Stimulated activated CD4-positive, alpha-beta T cell treated with anti-CD3 and anti-CD28 coated beads, TNF-alpha, amount 100 ng/mL, for 24 hours (primary cell): ENCODE results near the gene SEMA3E.
"Not testable (repeated sequence)": the region's sequence is repeated elsewhere in the genome, so short reads cannot be mapped to it uniquely, and the experiment has no call there.

Experiments used
- DNase-seq, 3 experiments: peaks; one replicate each; pipeline ENCODE4 v3.0.0-alpha.2; 2020; ENCODE audit warnings: low read depth in 3 of 3

Gene SEMA3E

GRCh38 chr7:83486957-83487356, 162.0 kb downstream of the SEMA3E start:
- DNase-seq = no peak

GRCh38 chr7:83486536-83486935, 162.4 kb downstream of the SEMA3E start:
- DNase-seq = no peak

GRCh38 chr7:83484826-83485225, 164.1 kb downstream of the SEMA3E start:
- DNase-seq = no peak

DNA sequence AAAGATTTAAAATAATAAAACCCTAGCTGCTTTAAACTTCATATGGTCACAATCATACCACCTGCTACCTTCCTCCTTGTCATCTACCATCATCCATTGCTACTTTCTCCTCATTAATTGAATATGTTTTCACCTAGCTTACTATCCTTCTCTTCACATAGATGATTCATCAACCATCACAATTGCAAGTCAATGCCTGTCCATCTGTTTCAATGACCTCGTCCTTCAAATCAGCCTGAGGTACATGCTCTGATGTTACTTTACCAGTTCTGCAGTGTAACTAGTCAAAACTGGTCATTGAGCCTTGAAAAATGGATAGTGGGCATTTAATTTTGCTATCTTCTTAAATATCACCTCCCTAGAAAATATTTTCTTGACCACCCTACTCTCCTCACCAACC, 164.7 kb downstream of the SEMA3E start:
- DNase-seq = no peak

GRCh38 chr7:83478616-83479015, 170.3 kb downstream of the SEMA3E start:
- no peak for DNase-seq

GRCh38 chr7:83476511-83477050, 172.4 kb downstream of the SEMA3E start:
- DNase-seq = no peak

DNA sequence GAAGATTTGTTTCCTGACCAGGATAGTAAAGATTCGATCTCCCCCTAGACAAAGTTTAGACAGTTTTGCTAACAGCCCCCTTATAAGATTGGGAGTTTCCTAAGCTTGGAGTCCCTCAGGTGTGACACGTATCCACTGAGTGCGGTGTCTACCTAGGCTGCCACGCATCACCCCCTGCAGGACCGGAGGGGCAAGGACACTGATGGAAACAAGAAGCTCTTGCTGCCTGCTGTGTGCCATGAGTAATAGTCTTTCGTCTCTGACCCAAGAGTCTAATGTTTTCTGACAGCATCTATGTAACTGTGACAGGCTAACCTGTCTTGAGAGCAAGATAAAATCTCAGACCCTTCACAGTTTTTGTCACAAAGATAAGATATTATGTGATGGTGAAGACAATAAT, 173.5 kb downstream of the SEMA3E start:
- DNase-seq = no peak

DNA sequence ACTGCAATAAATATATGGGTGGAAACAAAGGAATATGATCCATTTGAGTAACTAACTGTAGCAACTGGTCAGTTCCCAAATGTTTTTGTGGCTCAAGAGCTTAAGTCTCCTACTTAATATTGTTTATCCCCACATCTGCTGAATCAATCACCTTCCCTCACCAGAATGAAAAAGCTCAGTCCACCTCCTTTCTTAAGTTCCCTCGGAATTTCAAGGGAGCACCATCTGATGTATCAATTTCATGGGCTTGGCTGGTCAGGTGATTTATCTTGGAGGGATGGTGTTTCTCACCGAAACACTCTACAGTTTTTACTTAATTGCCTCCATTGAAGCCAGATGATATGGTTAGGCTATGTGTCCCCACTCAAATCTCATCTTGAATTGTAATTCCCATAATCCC, 176.6 kb downstream of the SEMA3E start:
- DNase-seq = no peak

GRCh38 chr7:83469491-83469890, 179.4 kb downstream of the SEMA3E start:
- no peak for DNase-seq

DNA sequence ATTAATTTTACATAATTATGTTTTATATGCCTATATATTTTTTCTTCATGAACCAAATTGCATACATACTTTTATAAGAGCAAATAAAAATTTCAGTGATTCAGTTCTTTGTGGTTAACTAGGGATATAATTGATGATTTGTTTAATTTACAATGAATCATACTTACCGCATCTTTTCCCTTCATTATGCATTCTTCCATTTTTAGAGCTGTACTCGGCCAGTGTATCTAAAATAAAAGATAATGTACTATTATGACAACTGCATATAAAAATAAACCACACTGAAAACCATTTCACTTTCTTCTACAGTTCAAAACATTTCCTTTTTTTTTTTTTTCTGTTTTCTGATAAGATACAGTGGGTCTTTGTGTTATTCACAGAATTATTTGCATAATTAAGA, 179.9 kb downstream of the SEMA3E start:
- DNase-seq = no peak

- peak in 1 of 3 experiments; percentile 1 for DNase-seq
Measured at GRCh38 chr7:83468251-83468739, 180.6 kb downstream of the SEMA3E start.

DNA sequence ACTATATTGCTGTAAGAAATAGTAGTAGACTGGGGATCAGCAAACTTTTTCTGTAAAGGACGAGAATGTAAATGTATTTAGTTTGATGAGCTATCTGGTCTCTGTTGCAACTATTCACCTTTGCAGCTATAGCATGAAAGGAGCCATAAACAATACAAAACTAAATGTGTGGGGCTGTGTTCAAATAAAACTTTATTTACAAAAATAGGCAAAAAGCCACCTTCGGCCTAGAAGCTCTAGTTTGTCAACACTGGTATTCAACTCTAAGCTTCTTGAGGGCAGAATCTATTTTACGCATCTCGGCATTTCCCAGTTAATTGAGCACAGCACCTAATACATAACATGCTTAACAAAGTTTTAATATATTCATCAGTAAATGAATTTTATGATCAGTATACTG, 181.4 kb downstream of the SEMA3E start:
- no peak for DNase-seq

DNA sequence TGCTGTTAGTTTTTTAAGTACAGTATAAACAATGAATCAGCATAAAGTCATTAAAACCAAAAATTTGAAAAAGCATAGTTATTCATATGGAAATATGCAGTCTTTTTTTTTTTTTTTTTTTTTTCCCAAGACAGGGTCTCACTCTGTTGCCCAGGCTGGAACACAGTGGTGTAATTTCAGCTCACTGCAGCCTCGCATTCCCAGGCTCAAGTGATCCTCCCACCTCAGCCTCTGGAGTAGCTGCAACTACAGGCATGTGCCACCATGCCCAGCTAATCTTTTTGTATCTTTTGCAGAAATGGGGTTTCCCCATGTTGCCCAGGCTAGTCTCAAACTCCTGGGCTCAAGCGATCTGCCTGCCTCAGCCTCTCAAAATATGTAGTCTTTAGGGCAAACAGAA, 182.0 kb downstream of the SEMA3E start:
- DNase-seq = no peak

- DNase-seq = no peak
Measured at GRCh38 chr7:83466187-83466923, 182.6 kb downstream of the SEMA3E start.

GRCh38 chr7:83465643-83466042, 183.3 kb downstream of the SEMA3E start:
- DNase-seq = no peak

- DNase-seq = not testable (repeated sequence)
Measured at GRCh38 chr7:83461820-83462219, 187.1 kb downstream of the SEMA3E start.

- not testable (repeated sequence) for DNase-seq
Measured at GRCh38 chr7:83459930-83460653, 188.8 kb downstream of the SEMA3E start.

- DNase-seq = not testable (repeated sequence)
Measured at GRCh38 chr7:83459101-83459929, 189.6 kb downstream of the SEMA3E start.

- DNase-seq = no peak
Measured at GRCh38 chr7:83457022-83457892, 191.7 kb downstream of the SEMA3E start.

- no peak for DNase-seq
Measured at GRCh38 chr7:83456413-83456812, 192.5 kb downstream of the SEMA3E start.

- DNase-seq = no peak
Measured at GRCh38 chr7:83455612-83456011, 193.3 kb downstream of the SEMA3E start.
